ENCODE results near the gene MYO3B.
"Not testable (repeated sequence)": the region's sequence is repeated elsewhere in the genome, so short reads cannot be mapped to it uniquely, and the experiment has no call there.

The MYO3B gene

DNA sequence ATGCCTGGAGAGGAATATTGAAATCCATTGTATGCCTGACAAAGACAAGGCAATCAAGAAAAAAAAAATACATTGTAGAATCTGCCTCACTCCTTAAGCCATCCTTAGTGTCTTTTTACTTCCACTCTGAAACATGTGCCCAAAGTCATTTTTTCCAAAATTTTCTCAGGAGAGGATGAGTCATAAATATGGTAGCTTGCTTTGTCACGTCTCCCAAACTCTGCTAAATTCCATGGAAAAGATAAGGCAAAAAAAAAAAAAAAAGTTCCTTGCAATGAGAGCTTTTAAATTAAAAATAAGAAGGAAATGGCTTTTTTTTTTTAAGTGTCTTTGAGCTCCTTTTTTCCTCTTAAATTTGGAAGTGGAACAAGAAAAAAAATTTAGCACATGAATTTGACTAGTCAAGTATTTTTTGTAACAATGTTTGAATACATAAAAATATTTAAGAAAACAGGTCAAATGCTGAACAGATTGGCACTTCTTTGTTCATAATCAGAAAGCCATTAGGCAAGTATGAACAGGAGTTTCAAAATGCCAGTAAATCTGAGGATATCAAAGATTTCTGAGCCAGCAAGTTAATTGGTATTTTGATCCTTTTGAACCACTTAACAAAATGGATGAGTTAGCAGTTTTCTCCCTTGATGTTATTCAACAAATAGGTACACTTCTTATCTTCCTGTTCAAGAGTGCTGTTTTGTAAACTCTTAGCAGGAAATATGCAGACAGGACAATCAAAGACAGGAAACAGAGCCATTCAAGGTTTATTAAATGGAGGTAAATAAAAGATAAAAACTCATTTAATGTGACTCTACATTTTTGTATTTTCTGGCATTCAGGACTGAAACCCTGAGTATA lies 289.8 kb downstream of the MYO3B start:
- H3K36me3 ChIP-seq (ENCODE audit: low read length), result no peaks in the 10 kb centered on the region
- H3K4me2 ChIP-seq (ENCODE audit: low read depth, low read length, poor library complexity, severe bottlenecking), result no peak overlapping the region
- H3K9ac ChIP-seq (ENCODE audit: low read length), result no peak overlapping the region
- no peak for TF ChIP-seq EZH2phosphoT487 (conservative IDR thresholded peaks at IDR 0.05; ENCODE audit: low read length)
- TF ChIP-seq, protein P1, sequence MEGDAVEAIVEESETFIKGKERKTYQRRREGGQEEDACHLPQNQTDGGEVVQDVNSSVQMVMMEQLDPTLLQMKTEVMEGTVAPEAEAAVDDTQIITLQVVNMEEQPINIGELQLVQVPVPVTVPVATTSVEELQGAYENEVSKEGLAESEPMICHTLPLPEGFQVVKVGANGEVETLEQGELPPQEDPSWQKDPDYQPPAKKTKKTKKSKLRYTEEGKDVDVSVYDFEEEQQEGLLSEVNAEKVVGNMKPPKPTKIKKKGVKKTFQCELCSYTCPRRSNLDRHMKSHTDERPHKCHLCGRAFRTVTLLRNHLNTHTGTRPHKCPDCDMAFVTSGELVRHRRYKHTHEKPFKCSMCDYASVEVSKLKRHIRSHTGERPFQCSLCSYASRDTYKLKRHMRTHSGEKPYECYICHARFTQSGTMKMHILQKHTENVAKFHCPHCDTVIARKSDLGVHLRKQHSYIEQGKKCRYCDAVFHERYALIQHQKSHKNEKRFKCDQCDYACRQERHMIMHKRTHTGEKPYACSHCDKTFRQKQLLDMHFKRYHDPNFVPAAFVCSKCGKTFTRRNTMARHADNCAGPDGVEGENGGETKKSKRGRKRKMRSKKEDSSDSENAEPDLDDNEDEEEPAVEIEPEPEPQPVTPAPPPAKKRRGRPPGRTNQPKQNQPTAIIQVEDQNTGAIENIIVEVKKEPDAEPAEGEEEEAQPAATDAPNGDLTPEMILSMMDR (IDR thresholded peaks at IDR 0.05; ENCODE audit: insufficient read depth, low read length, poor library complexity, severe bottlenecking), result no peak
- no peaks in the 10 kb centered on the region for H3K9me2 ChIP-seq (replicated peaks; ENCODE audit: insufficient read depth, low read length)
- H3K27ac ChIP-seq (ENCODE audit: low read depth, low read length), result no peak overlapping the region
- H4K20me1 ChIP-seq (ENCODE audit: low read depth, low read length), result no peaks in the 10 kb centered on the region
- no peaks in the 10 kb centered on the region for H3K27me3 ChIP-seq (ENCODE audit: low read length)
- no peaks in the 10 kb centered on the region for H3K9me3 ChIP-seq (ENCODE audit: insufficient read depth, low read length)
- H3F3A ChIP-seq (ENCODE audit: insufficient read depth), result no peaks in the 10 kb centered on the region
- no peak overlapping the region for H3K4me3 ChIP-seq (ENCODE audit: insufficient read depth, low read length, poor library complexity, severe bottlenecking)
- no peaks in the 10 kb centered on the region for H3K79me2 ChIP-seq (ENCODE audit: insufficient read depth, low read length)
- no peak overlapping the region for H2AFZ ChIP-seq (ENCODE audit: low read depth, low read length, severe bottlenecking)

DNA sequence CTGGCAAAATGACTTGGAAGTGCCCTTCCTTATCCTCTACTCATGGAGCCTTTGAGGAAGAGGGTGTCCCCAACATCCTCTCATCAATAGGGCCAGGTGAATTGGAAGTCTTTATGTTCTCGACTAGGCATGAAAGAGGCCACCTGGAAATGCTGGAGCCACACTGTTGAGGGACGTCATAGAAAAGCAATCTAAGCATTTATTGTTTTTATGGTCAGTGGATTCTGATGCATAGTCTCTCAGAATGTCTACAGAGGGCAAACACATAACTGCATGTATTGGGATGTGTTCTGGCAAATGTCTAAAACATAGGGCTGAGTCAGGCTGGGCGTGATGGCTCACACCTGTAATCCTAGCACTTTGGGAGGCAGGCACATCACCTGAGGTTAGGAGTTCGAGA lies 290.6 kb downstream of the MYO3B start:
- TF ChIP-seq, protein P1 (IDR thresholded peaks at IDR 0.05; ENCODE audit: insufficient read depth, low read length, poor library complexity, severe bottlenecking), result no peak
- no peak for TF ChIP-seq EZH2phosphoT487 (conservative IDR thresholded peaks at IDR 0.05; ENCODE audit: low read length)
- H3F3A ChIP-seq (ENCODE audit: insufficient read depth), result no peaks in the 10 kb centered on the region
- H3K27me3 ChIP-seq (ENCODE audit: low read length), result no peaks in the 10 kb centered on the region
- no peaks in the 10 kb centered on the region for H3K36me3 ChIP-seq (ENCODE audit: low read length)
- no peaks in the 10 kb centered on the region for H3K9me2 ChIP-seq (replicated peaks; ENCODE audit: insufficient read depth, low read length)
- H3K79me2 ChIP-seq (ENCODE audit: insufficient read depth, low read length), result no peaks in the 10 kb centered on the region
- no peak overlapping the region for H2AFZ ChIP-seq (ENCODE audit: low read depth, low read length, severe bottlenecking)
- no peaks in the 10 kb centered on the region for H4K20me1 ChIP-seq (ENCODE audit: low read depth, low read length)
- H3K27ac ChIP-seq (ENCODE audit: low read depth, low read length), result no peak overlapping the region
- H3K4me2 ChIP-seq (ENCODE audit: low read depth, low read length, poor library complexity, severe bottlenecking), result no peak overlapping the region
- no peak overlapping the region for H3K9ac ChIP-seq (ENCODE audit: low read length)
- H3K4me3 ChIP-seq (ENCODE audit: insufficient read depth, low read length, poor library complexity, severe bottlenecking), result no peak overlapping the region
- no peaks in the 10 kb centered on the region for H3K9me3 ChIP-seq (ENCODE audit: insufficient read depth, low read length)

DNA sequence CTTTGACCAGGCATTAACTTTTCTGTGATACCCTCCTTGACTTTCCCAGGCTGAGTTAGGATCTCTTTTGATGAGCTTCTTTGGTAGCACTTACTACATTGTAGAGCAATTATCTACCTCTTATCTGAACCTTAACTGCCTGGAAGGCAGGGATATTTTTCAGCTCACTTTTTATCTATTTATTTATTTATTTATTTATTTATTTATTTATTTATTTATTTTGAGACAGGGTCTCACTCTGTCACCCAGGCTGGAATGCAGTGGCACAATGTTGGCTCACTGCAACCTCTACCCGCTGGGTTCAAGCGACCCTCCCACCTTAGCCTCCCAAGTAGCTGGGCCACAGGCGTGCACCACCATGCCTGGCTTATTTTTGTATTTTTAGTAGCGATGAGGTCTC lies 294.6 kb downstream of the MYO3B start:
- not testable (repeated sequence) for H4K20me1 ChIP-seq (ENCODE audit: low read depth, low read length); H3K9ac ChIP-seq (ENCODE audit: low read length); H3K9me3 ChIP-seq (ENCODE audit: insufficient read depth, low read length); H3K36me3 ChIP-seq (ENCODE audit: low read length); H3K27ac ChIP-seq (ENCODE audit: low read depth, low read length); H3F3A ChIP-seq (ENCODE audit: insufficient read depth); H3K4me3 ChIP-seq (ENCODE audit: insufficient read depth, low read length, poor library complexity, severe bottlenecking); H3K9me2 ChIP-seq (replicated peaks; ENCODE audit: insufficient read depth, low read length); H3K27me3 ChIP-seq (ENCODE audit: low read length); H2AFZ ChIP-seq (ENCODE audit: low read depth, low read length, severe bottlenecking); H3K79me2 ChIP-seq (ENCODE audit: insufficient read depth, low read length); H3K4me2 ChIP-seq (ENCODE audit: low read depth, low read length, poor library complexity, severe bottlenecking)

DNA sequence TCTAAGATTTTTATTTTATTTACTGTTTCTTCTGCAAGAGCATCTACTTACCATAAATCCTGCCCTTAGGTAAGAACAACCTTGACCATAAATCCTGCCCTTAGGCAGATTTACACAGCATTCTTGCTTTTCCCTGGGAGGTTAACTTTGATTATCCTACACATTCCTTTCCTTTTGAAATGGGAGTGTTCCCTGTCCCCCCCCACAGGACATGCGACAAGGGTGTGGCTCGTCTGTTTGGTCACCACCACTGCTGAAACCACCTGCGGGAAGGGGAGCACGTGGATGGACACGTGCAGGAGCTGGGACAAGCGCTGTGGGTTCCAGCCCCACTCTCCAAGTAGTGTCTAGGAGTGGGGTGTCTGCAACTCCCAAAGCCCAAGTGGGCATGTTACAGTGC lies 297.9 kb downstream of the MYO3B start:
- no peak overlapping the region for H3K4me2 ChIP-seq (ENCODE audit: low read depth, low read length, poor library complexity, severe bottlenecking)
- H4K20me1 ChIP-seq (ENCODE audit: low read depth, low read length), result no peaks in the 10 kb centered on the region
- H3K27ac ChIP-seq (ENCODE audit: low read depth, low read length), result no peak overlapping the region
- H3K27me3 ChIP-seq (ENCODE audit: low read length), result no peaks in the 10 kb centered on the region
- no peaks in the 10 kb centered on the region for H3K79me2 ChIP-seq (ENCODE audit: insufficient read depth, low read length)
- H3K4me3 ChIP-seq (ENCODE audit: insufficient read depth, low read length, poor library complexity, severe bottlenecking), result no peak overlapping the region
- no peak overlapping the region for H2AFZ ChIP-seq (ENCODE audit: low read depth, low read length, severe bottlenecking)
- no peaks in the 10 kb centered on the region for H3K9me2 ChIP-seq (replicated peaks; ENCODE audit: insufficient read depth, low read length)
- no peaks in the 10 kb centered on the region for H3K9me3 ChIP-seq (ENCODE audit: insufficient read depth, low read length)
- TF ChIP-seq EZH2phosphoT487 (conservative IDR thresholded peaks at IDR 0.05; ENCODE audit: low read length), result no peak
- TF ChIP-seq, protein P1 (IDR thresholded peaks at IDR 0.05; ENCODE audit: insufficient read depth, low read length, poor library complexity, severe bottlenecking), result no peak
- no peak overlapping the region for H3K9ac ChIP-seq (ENCODE audit: low read length)
- no peaks in the 10 kb centered on the region for H3K36me3 ChIP-seq (ENCODE audit: low read length)
- H3F3A ChIP-seq (ENCODE audit: insufficient read depth), result no peaks in the 10 kb centered on the region

All from SU-DHL-6 (cell line).